Mesenchymal stem cell (in vitro differentiated cells and primary cell): ENCODE results near the gene ZNF385C.

Source experiments
- DNase-seq: peaks from one replicate; pipeline ENCODE4 v3.0.0-alpha.2; 2013
- H2AFZ ChIP-seq: one replicate; pipeline ENCODE4 v1.6.1; 2013; ENCODE audit warnings: low read depth, mild to moderate bottlenecking, control low read depth, inconsistent platforms, low read length, moderate library complexity
- H2AK5ac ChIP-seq: 2 replicates; pipeline ENCODE4 v1.6.1; 2013; ENCODE audit warnings: low read length, moderate library complexity, mild to moderate bottlenecking, inconsistent platforms; ENCODE audit not compliant: severe bottlenecking
- H2BK120ac ChIP-seq: one replicate; pipeline ENCODE4 v1.6.1; 2013; ENCODE audit warnings: low read depth, mild to moderate bottlenecking, inconsistent platforms, low read length, moderate library complexity
- H2BK12ac ChIP-seq, 2 experiments: one replicate each; pipeline ENCODE4 v1.6.1; 2013; ENCODE audit warnings: inconsistent platforms in 2 of 2, low read length in 2 of 2, mild to moderate bottlenecking in 2 of 2, moderate library complexity in 2 of 2, control low read depth in 1 of 2
- H2BK15ac ChIP-seq: one replicate; pipeline ENCODE4 v1.6.1; 2013; ENCODE audit warnings: mild to moderate bottlenecking, low read depth, inconsistent platforms; ENCODE audit not compliant: poor library complexity, severe bottlenecking
- H2BK5ac ChIP-seq: 2 replicates; pipeline ENCODE4 v1.6.1; 2013; ENCODE audit warnings: low read depth, mild to moderate bottlenecking, low read length, control low read depth, inconsistent platforms; ENCODE audit not compliant: poor library complexity, severe bottlenecking
- H3K14ac ChIP-seq, 2 experiments: one replicate each; pipeline ENCODE4 v1.6.1; 2013; ENCODE audit warnings: inconsistent platforms in 2 of 2, low read length in 2 of 2, control low read depth in 1 of 2, mild to moderate bottlenecking in 1 of 2, moderate library complexity in 1 of 2
- H3K18ac ChIP-seq, 2 experiments: one replicate each; pipeline ENCODE4 v1.6.1; 2013; ENCODE audit warnings: inconsistent platforms in 2 of 2, low read length in 2 of 2, control low read depth in 1 of 2, low read depth in 1 of 2, mild to moderate bottlenecking in 1 of 2
- H3K23ac ChIP-seq, 2 experiments: one replicate each; pipeline ENCODE4 v1.6.1; 2013; ENCODE audit warnings: inconsistent platforms in 2 of 2, low read length in 2 of 2, mild to moderate bottlenecking in 2 of 2, moderate library complexity in 2 of 2, control low read depth in 1 of 2
- H3K27ac ChIP-seq: 2 replicates; pipeline ENCODE4 v1.5.1; 2013; ENCODE audit warnings: mild to moderate bottlenecking, moderate library complexity, low read length, control low read depth, inconsistent platforms; ENCODE audit not compliant: poor library complexity, severe bottlenecking
- H3K27me3 ChIP-seq, 2 experiments: 2 replicates each; pipeline versions ENCODE4 v1.6.1 to v1.7.0; 2013; ENCODE audit warnings: low read length in 2 of 2, mild to moderate bottlenecking in 2 of 2, moderate library complexity in 2 of 2, control low read depth in 1 of 2, inconsistent platforms in 1 of 2; ENCODE audit not compliant: control insufficient read depth in 1 of 2, insufficient read depth in 1 of 2
- H3K36me3 ChIP-seq, 2 experiments: 2 replicates each; pipeline versions ENCODE4 v1.6.1 to v1.7.0; 2013; ENCODE audit warnings: low read length in 2 of 2, control low read depth in 1 of 2, inconsistent platforms in 1 of 2, low read depth in 1 of 2, mild to moderate bottlenecking in 1 of 2; ENCODE audit not compliant: insufficient read depth in 2 of 2, control insufficient read depth in 1 of 2
- H3K4ac ChIP-seq, 2 experiments: one replicate each; pipeline ENCODE4 v1.6.1; 2013; ENCODE audit warnings: inconsistent platforms in 2 of 2, low read length in 2 of 2, mild to moderate bottlenecking in 2 of 2, moderate library complexity in 2 of 2, control low read depth in 1 of 2, low read depth in 1 of 2
- H3K4me1 ChIP-seq: 2 replicates; pipeline ENCODE4 v1.6.1; 2013; ENCODE audit warnings: low read depth, low read length, control low read depth; ENCODE audit not compliant: control insufficient read depth, insufficient read depth
- H3K4me2 ChIP-seq: 2 replicates; pipeline ENCODE4 v1.6.1; 2013; ENCODE audit warnings: low read length, mild to moderate bottlenecking, inconsistent platforms; ENCODE audit not compliant: poor library complexity, severe bottlenecking
- H3K4me3 ChIP-seq, 2 experiments: 2 replicates each; pipeline versions ENCODE4 v1.5.1 to v1.7.0; 2013; ENCODE audit warnings: low read length in 2 of 2, mild to moderate bottlenecking in 2 of 2, control low read depth in 1 of 2, low read depth in 1 of 2; ENCODE audit not compliant: insufficient read depth in 1 of 2
- H3K79me1 ChIP-seq: replicated peaks from 2 replicates; pipeline ENCODE4 v1.6.1; 2013; ENCODE audit warnings: mild to moderate bottlenecking, control low read depth, low read length, inconsistent platforms; ENCODE audit not compliant: poor library complexity, severe bottlenecking
- H3K9ac ChIP-seq: 2 replicates; pipeline ENCODE4 v1.7.0; 2013; ENCODE audit warnings: mild to moderate bottlenecking, low read length, moderate library complexity
- H3K9me3 ChIP-seq: 2 replicates; pipeline ENCODE4 v1.7.0; 2013; ENCODE audit warnings: mild to moderate bottlenecking, low read length; ENCODE audit not compliant: control insufficient read depth
- H4K8ac ChIP-seq: one replicate; pipeline ENCODE4 v1.6.1; 2013; ENCODE audit warnings: inconsistent platforms, mild to moderate bottlenecking, low read length, moderate library complexity
- H4K91ac ChIP-seq: one replicate; pipeline ENCODE4 v1.6.1; 2013; ENCODE audit warnings: mild to moderate bottlenecking, low read length, inconsistent platforms
- WGBS: methylation state at CpG from one replicate; pipeline ENCODE4 v1.1.7; 2013; ENCODE audit warnings: mixed read lengths; 5-methylcytosine and 5-hydroxymethylcytosine counted together

Gene ZNF385C

GRCh38 chr17:42065201-42065600 lies 33.1 kb downstream of the ZNF385C start:
- Histone ChIP-seq H3K4ac (no peak overlapping the region), H3K4me1 (peaks cover 7% of the 10 kb centered on the region)

GRCh38 chr17:42062681-42063080 lies 35.6 kb downstream of the ZNF385C start:
- Histone ChIP-seq H3K4me3 (no peak overlapping the region), H2BK120ac (no peak overlapping the region), H2AFZ (no peak overlapping the region), H3K23ac (no peak overlapping the region), H3K4me2 (no peak overlapping the region), H2BK5ac (no peak overlapping the region), H2AK5ac (no peak overlapping the region), H3K18ac (no peak overlapping the region), H2BK15ac (no peak overlapping the region), H3K79me1 (no peaks in the 10 kb centered on the region), H3K14ac (no peak overlapping the region), H2BK12ac (no peak overlapping the region), H3K36me3 (no peaks in the 10 kb centered on the region), H3K9ac (no peak overlapping the region), H3K9me3 (no peaks in the 10 kb centered on the region), H3K27me3 (peaks cover 5 to 65% of the 10 kb centered on the region in 2 experiments), H3K4me1 (peaks cover 7% of the 10 kb centered on the region), H3K4ac (no peak overlapping the region), H4K8ac (no peak overlapping the region), H3K27ac (no peak overlapping the region), H4K91ac (no peak overlapping the region)
- WGBS: 91% methylated on average over 14 of the region's 14 CpGs
- DNase-seq: no peak

More at GRCh38 chr17:42065201-42065600, 33.1 kb downstream of the ZNF385C start:
- DNase-seq: no peak
- H3K14ac ChIP-seq: no peak overlapping the region
- no peak overlapping the region for H2BK120ac ChIP-seq
- WGBS: 78% methylated on average over 2 of the region's 2 CpGs
- H2BK12ac ChIP-seq: no peak overlapping the region
- no peak overlapping the region for H3K18ac ChIP-seq
- H3K9ac ChIP-seq: no peak overlapping the region
- no peak overlapping the region for H4K91ac ChIP-seq
- no peak overlapping the region for H2AK5ac ChIP-seq
- H3K23ac ChIP-seq: no peak overlapping the region
- H2AFZ ChIP-seq: no peak overlapping the region
- no peak overlapping the region for H2BK15ac ChIP-seq
- no peaks in the 10 kb centered on the region for H3K9me3 ChIP-seq
- H3K4me2 ChIP-seq: no peak overlapping the region
- no peaks in the 10 kb centered on the region for H3K79me1 ChIP-seq
- H3K27me3 ChIP-seq: peaks cover 13 to 64% of the 10 kb centered on the region in 2 experiments
- no peak overlapping the region for H3K27ac ChIP-seq
- no peak overlapping the region for H3K4me3 ChIP-seq
- no peak overlapping the region for H2BK5ac ChIP-seq
- no peak overlapping the region for H4K8ac ChIP-seq
- no peaks in the 10 kb centered on the region for H3K36me3 ChIP-seq

DNA sequence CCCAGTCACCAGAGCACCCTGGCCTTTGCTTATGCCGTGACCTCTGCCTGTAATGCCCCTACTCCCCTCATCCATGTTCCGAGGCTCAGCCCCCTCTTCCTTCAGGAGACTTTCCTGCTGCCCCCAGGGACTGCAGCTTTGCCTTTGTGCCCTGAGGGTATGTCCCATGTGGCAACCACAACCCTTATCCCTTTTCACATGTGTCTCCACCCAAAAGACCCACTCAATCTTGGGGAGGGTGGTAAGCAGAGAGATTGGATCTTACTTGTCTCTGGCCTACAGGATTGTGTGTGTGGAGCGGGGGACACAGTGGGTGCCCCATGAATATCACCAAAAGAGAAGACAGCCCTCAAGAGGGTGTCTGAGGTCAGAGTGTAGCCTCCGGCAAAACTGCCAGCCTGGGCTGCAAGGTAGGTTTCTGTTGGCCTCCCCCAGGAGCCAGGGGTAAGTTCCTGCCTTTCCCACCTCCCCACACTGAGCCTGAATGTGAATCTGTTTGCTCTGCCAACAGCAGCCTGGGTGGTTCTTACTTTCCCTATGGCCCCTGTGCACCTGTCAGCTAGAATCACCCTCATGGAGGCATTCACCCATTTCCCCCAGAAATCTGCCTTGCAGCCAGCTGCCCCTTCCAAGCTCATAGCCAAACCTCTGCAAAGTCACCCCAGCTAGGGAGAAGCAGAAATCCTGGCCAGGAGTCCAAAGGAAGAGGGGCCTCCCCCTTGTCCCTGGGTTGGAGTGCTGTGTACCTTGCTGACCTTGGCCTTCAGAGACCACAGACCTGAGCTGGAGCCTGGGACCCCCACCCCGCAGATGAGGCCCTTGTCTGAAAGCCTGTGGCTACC lies 36.4 kb downstream of the ZNF385C start:
- Histone ChIP-seq H2BK120ac (no peak overlapping the region), H3K4ac (no peak overlapping the region), H2BK5ac (no peak overlapping the region), H2AK5ac (no peak overlapping the region), H3K9ac (no peak overlapping the region), H3K4me2 (no peak overlapping the region), H3K27ac (no peak overlapping the region), H3K79me1 (no peaks in the 10 kb centered on the region), H3K18ac (no peak overlapping the region), H3K23ac (no peak overlapping the region), H3K4me1 (peaks cover 7% of the 10 kb centered on the region), H2AFZ (no peak overlapping the region), H3K27me3 (peaks cover 5 to 58% of the 10 kb centered on the region in 2 experiments), H2BK15ac (no peak overlapping the region), H3K14ac (no peak overlapping the region), H3K4me3 (no peak overlapping the region), H3K36me3 (no peaks in the 10 kb centered on the region), H3K9me3 (no peaks in the 10 kb centered on the region), H4K91ac (no peak overlapping the region), H4K8ac (no peak overlapping the region), H2BK12ac (no peak overlapping the region)
- no peak for DNase-seq
- 57% methylated on average over 4 of the region's 5 CpGs for WGBS

GRCh38 chr17:42060231-42060630 lies 38.0 kb downstream of the ZNF385C start:
- H2BK15ac ChIP-seq: no peak overlapping the region
- no peak overlapping the region for H2BK5ac ChIP-seq
- WGBS: 79% methylated on average over 4 of the region's 4 CpGs
- H3K4ac ChIP-seq: no peak overlapping the region
- no peak overlapping the region for H3K14ac ChIP-seq
- H3K27ac ChIP-seq: no peak overlapping the region
- no peak overlapping the region for H2BK120ac ChIP-seq
- no peaks in the 10 kb centered on the region for H3K36me3 ChIP-seq
- DNase-seq: no peak
- H3K79me1 ChIP-seq: no peaks in the 10 kb centered on the region
- H2BK12ac ChIP-seq: no peak overlapping the region
- H3K4me3 ChIP-seq: no peak overlapping the region
- H3K4me1 ChIP-seq: peaks cover 14% of the 10 kb centered on the region
- H2AFZ ChIP-seq: no peak overlapping the region
- H4K91ac ChIP-seq: no peak overlapping the region
- H4K8ac ChIP-seq: no peak overlapping the region
- H3K27me3 ChIP-seq: peaks cover 16 to 62% of the 10 kb centered on the region in 2 experiments
- no peak overlapping the region for H3K23ac ChIP-seq
- no peak overlapping the region for H2AK5ac ChIP-seq
- no peaks in the 10 kb centered on the region for H3K9me3 ChIP-seq
- no peak overlapping the region for H3K9ac ChIP-seq
- H3K18ac ChIP-seq: no peak overlapping the region
- no peak overlapping the region for H3K4me2 ChIP-seq
